Measurements from ENCODE around the gene ZNRF1. TPM values are rescaled to one million over a fixed set of nuclear protein-coding genes. Genes with fewer than 3 reads are reported as not detected.
A peak's percentile ranks its signal among the peaks of the same experiment; 100 is the strongest.
"Not testable (repeated sequence)": the region's sequence is repeated elsewhere in the genome, so short reads cannot be mapped to it uniquely, and the experiment has no call there.

Gene ZNRF1
- polyA plus RNA-seq, 1 donor: 14.0 TPM

DNA sequence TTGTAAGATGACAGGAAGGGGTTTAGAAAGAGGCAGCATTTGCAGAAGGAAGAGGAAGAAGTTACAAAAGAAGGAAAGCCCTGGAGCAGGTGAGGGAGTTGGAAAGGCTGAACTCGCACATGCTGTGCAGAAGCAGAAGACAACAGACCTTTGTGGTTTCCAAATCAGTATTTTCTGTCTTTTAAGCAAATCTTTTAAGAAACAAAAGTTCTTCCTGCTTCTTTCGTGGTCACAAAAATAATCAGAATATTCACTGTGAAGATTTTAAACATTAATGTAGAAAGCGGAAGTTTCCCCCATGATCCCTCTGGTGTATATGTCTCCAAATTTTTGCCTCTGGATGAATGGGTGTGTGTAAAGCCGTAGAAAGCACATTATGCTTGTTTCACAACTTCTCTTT lies 25.8 kb downstream of the ZNRF1 start:
- no peak for DNase-seq
- Histone ChIP-seq H3K4me1 (ENCODE audit: control insufficient read depth, insufficient read depth, low read length) (no peaks in the 10 kb centered on the region), H3K27ac (ENCODE audit: low read length) (no peak overlapping the region), H3K4me3 (ENCODE audit: low read length) (no peak overlapping the region), H3K27me3 (ENCODE audit: control insufficient read depth, insufficient read depth, low read length) (no peaks in the 10 kb centered on the region), H3K9me3 (ENCODE audit: control insufficient read depth, low read depth, low read length) (peaks cover 8% of the 10 kb centered on the region), H3K36me3 (ENCODE audit: control insufficient read depth, insufficient read depth, low read length) (no peaks in the 10 kb centered on the region)
- WGBS (ENCODE audit: insufficient coverage, low lambda C conversion rate): 100% methylated on average over 1 of the region's 4 CpGs

- Histone ChIP-seq H3K4me3 (ENCODE audit: low read length) (no peak overlapping the region), H3K4me1 (ENCODE audit: control insufficient read depth, insufficient read depth, low read length) (no peaks in the 10 kb centered on the region), H3K9me3 (ENCODE audit: control insufficient read depth, low read depth, low read length) (peaks cover 8% of the 10 kb centered on the region), H3K27ac (ENCODE audit: low read length) (no peak overlapping the region), H3K36me3 (ENCODE audit: control insufficient read depth, insufficient read depth, low read length) (no peaks in the 10 kb centered on the region), H3K27me3 (ENCODE audit: control insufficient read depth, insufficient read depth, low read length) (no peaks in the 10 kb centered on the region)
- no peak for DNase-seq
- no CpG with 5 or more reads among the region's 3 CpGs for WGBS (ENCODE audit: insufficient coverage, low lambda C conversion rate)
These were observed 26.9 kb downstream of the ZNRF1 start for GRCh38 chr16:75025761-75026160.

- H3K27me3 ChIP-seq (ENCODE audit: control insufficient read depth, insufficient read depth, low read length); H3K4me3 ChIP-seq (ENCODE audit: low read length); H3K9me3 ChIP-seq (ENCODE audit: control insufficient read depth, low read depth, low read length); H3K36me3 ChIP-seq (ENCODE audit: control insufficient read depth, insufficient read depth, low read length); H3K27ac ChIP-seq (ENCODE audit: low read length); H3K4me1 ChIP-seq (ENCODE audit: control insufficient read depth, insufficient read depth, low read length): not testable (repeated sequence)
- DNase-seq: peak; percentile 39 to 47
- no CpG with 5 or more reads among the region's 10 CpGs for WGBS (ENCODE audit: insufficient coverage, low lambda C conversion rate)
These were observed 27.5 kb downstream of the ZNRF1 start for GRCh38 chr16:75026239-75026891.

- DNase-seq: no peak
- no peaks in the 10 kb centered on the region for H3K36me3 ChIP-seq (ENCODE audit: control insufficient read depth, insufficient read depth, low read length)
- H3K4me1 ChIP-seq (ENCODE audit: control insufficient read depth, insufficient read depth, low read length): no peaks in the 10 kb centered on the region
- H3K4me3 ChIP-seq (ENCODE audit: low read length): no peak overlapping the region
- H3K27me3 ChIP-seq (ENCODE audit: control insufficient read depth, insufficient read depth, low read length): no peaks in the 10 kb centered on the region
- WGBS (ENCODE audit: insufficient coverage, low lambda C conversion rate): no CpG with 5 or more reads among the region's 2 CpGs
- no peaks in the 10 kb centered on the region for H3K9me3 ChIP-seq (ENCODE audit: control insufficient read depth, low read depth, low read length)
- no peak overlapping the region for H3K27ac ChIP-seq (ENCODE audit: low read length)
These were observed 28.1 kb downstream of the ZNRF1 start for GRCh38 chr16:75026892-75027391.

GRCh38 chr16:75027520-75028300 lies 28.9 kb downstream of the ZNRF1 start:
- Histone ChIP-seq H3K36me3 (ENCODE audit: control insufficient read depth, insufficient read depth, low read length) (no peaks in the 10 kb centered on the region), H3K4me1 (ENCODE audit: control insufficient read depth, insufficient read depth, low read length) (no peaks in the 10 kb centered on the region), H3K4me3 (ENCODE audit: low read length) (no peak overlapping the region), H3K27me3 (ENCODE audit: control insufficient read depth, insufficient read depth, low read length) (no peaks in the 10 kb centered on the region), H3K27ac (ENCODE audit: low read length) (no peak overlapping the region), H3K9me3 (ENCODE audit: control insufficient read depth, low read depth, low read length) (no peaks in the 10 kb centered on the region)
- 100% methylated on average over 2 of the region's 6 CpGs for WGBS (ENCODE audit: insufficient coverage, low lambda C conversion rate)
- no peak for DNase-seq

GRCh38 chr16:75028544-75029135 lies 29.8 kb downstream of the ZNRF1 start:
- Histone ChIP-seq H3K4me1 (ENCODE audit: control insufficient read depth, insufficient read depth, low read length) (no peaks in the 10 kb centered on the region), H3K9me3 (ENCODE audit: control insufficient read depth, low read depth, low read length) (no peaks in the 10 kb centered on the region), H3K4me3 (ENCODE audit: low read length) (no peak overlapping the region), H3K27me3 (ENCODE audit: control insufficient read depth, insufficient read depth, low read length) (no peaks in the 10 kb centered on the region), H3K27ac (ENCODE audit: low read length) (no peak overlapping the region), H3K36me3 (ENCODE audit: control insufficient read depth, insufficient read depth, low read length) (no peaks in the 10 kb centered on the region)
- 25% methylated on average over 2 of the region's 4 CpGs for WGBS (ENCODE audit: insufficient coverage, low lambda C conversion rate)
- DNase-seq: no peak

DNA sequence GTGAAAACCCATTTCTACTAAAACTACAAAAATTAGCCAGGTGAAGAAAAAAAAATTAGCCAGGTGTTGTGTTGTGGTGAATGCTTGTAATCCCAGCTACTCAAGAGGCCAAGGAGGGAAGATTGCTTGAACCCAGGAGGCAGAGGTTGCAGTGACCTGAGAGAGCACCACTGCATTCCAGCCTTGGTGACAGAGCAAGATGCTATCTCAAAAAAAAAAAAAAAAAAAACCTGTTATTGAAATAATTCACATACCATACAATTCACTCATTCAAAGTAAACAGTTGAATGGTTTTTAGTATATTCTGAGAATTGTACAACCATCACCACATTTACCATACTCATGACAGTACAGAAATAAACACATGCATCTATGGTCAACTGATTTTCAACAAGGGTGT lies 31.0 kb downstream of the ZNRF1 start:
- no peak overlapping the region for H3K27ac ChIP-seq (ENCODE audit: low read length)
- DNase-seq: no peak
- no peaks in the 10 kb centered on the region for H3K36me3 ChIP-seq (ENCODE audit: control insufficient read depth, insufficient read depth, low read length)
- no peaks in the 10 kb centered on the region for H3K27me3 ChIP-seq (ENCODE audit: control insufficient read depth, insufficient read depth, low read length)
- H3K4me1 ChIP-seq (ENCODE audit: control insufficient read depth, insufficient read depth, low read length): no peaks in the 10 kb centered on the region
- H3K9me3 ChIP-seq (ENCODE audit: control insufficient read depth, low read depth, low read length): no peaks in the 10 kb centered on the region
- H3K4me3 ChIP-seq (ENCODE audit: low read length): no peak overlapping the region

GRCh38 chr16:75032655-75033054 lies 33.8 kb downstream of the ZNRF1 start:
- Histone ChIP-seq H3K9me3 (ENCODE audit: control insufficient read depth, low read depth, low read length) (peaks cover 3% of the 10 kb centered on the region), H3K4me3 (ENCODE audit: low read length) (no peak overlapping the region), H3K4me1 (ENCODE audit: control insufficient read depth, insufficient read depth, low read length) (no peaks in the 10 kb centered on the region), H3K27me3 (ENCODE audit: control insufficient read depth, insufficient read depth, low read length) (no peaks in the 10 kb centered on the region), H3K27ac (ENCODE audit: low read length) (no peak overlapping the region), H3K36me3 (ENCODE audit: control insufficient read depth, insufficient read depth, low read length) (no peaks in the 10 kb centered on the region)
- DNase-seq: no peak

DNA sequence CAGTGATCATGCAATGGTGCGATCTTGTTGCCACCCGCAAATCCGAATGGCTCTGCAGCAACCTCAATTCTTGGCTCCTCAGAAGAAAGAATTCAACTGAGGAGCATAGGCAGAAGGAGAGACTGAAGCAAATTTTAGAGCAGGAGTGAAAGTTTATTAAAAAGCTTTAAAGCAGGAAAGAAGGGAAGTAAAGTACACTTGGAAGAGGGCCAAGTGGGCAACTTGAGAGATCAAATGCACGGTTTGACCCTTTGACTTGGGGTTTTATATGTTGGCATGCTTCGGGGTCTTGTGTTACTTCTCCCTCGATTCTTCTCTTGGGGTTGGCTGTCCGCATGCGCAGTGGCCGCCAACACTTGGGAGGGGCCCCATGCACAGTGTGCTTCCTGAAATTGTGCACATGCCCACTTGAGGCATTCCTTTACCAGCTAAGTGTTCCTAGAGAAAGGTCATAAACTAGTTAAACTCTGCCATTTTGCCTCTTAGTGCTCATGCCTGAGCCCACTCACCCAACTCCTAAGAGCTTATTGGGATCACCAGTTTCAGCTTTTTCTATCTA lies 36.7 kb downstream of the ZNRF1 start:
- 100% methylated on average over 1 of the region's 9 CpGs for WGBS (ENCODE audit: insufficient coverage, low lambda C conversion rate)
- Histone ChIP-seq H3K27ac (ENCODE audit: low read length) (no peak overlapping the region), H3K27me3 (ENCODE audit: control insufficient read depth, insufficient read depth, low read length) (no peaks in the 10 kb centered on the region), H3K9me3 (ENCODE audit: control insufficient read depth, low read depth, low read length) (peaks cover 7% of the 10 kb centered on the region), H3K4me3 (ENCODE audit: low read length) (no peak overlapping the region), H3K4me1 (ENCODE audit: control insufficient read depth, insufficient read depth, low read length) (no peaks in the 10 kb centered on the region), H3K36me3 (ENCODE audit: control insufficient read depth, insufficient read depth, low read length) (no peaks in the 10 kb centered on the region)
- DNase-seq: no peak

DNA sequence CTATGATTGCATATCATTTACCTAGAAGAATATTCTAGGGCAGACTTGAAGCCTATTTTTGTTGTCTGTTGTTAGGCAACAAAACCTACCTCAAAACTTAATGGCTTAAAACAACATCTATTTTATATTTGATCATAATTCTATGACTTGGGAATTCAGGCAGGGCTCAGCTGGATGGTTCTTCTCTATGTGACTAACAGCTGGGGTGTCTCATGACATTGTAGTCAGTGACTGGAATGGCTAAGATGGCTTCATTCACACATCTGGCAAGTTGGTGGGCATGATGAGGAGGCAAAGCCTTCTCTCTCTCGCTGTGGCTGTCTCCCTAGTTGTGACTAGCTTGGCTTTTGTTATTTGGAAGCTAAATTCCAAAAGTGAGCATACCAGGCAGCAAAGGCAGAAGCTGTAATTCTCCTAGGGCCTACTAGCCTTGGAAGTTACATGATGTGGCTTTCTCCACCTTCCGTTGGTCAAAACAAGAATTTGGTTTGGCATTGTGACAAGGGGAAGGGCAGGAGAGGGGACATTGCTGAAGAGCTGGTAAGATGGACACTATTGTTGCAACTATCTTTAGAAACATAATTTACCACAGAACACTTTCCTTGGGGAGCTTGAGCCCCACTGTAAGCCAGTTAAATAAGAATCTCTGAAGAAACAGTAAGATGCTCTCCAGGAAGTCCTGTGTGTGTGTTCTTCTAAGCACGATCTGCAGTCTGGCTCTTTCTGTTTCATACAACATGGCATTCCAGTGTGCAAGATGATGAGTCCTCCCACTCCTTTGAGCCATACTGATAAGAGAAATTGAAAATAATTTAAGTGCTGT lies 39.4 kb downstream of the ZNRF1 start:
- no peaks in the 10 kb centered on the region for H3K36me3 ChIP-seq (ENCODE audit: control insufficient read depth, insufficient read depth, low read length)
- no peaks in the 10 kb centered on the region for H3K27me3 ChIP-seq (ENCODE audit: control insufficient read depth, insufficient read depth, low read length)
- H3K9me3 ChIP-seq (ENCODE audit: control insufficient read depth, low read depth, low read length): peaks cover 7% of the 10 kb centered on the region
- no peak overlapping the region for H3K4me3 ChIP-seq (ENCODE audit: low read length)
- DNase-seq: no peak
- no peaks in the 10 kb centered on the region for H3K4me1 ChIP-seq (ENCODE audit: control insufficient read depth, insufficient read depth, low read length)
- WGBS (ENCODE audit: insufficient coverage, low lambda C conversion rate): no CpG with 5 or more reads among the region's 3 CpGs
- H3K27ac ChIP-seq (ENCODE audit: low read length): no peak overlapping the region
